Calu3 (cell line): ENCODE results near the gene CBLL1. TPM values are rescaled to one million over a fixed set of nuclear protein-coding genes. Genes with fewer than 3 reads are reported as not detected.

Experiments
- BruUV-seq: library from RNA; stranded (reverse); fragments of 400-500 nt; replicated peaks from 2 replicates; lab custom pipeline; 2021; lab: Mats Ljungman, UMichigan
- CTCF ChIA-PET: fragments of 300-600 bp; sonication (Branson Sonifier 250); formaldehyde crosslinking; loops from one replicate; lab custom pipeline; 2022; ENCODE audit warnings: antibody characterized with exemption; lab: Charles Lee
- DNase-seq: peaks from one replicate; pipeline ENCODE4 v3.0.0; 2022
- H3K27ac Mint-ChIP-seq: one replicate; pipeline ENCODE4 v1.8.0; 2022; ENCODE audit warnings: mixed read lengths; ENCODE audit not compliant: unreplicated experiment
- H3K27me3 Mint-ChIP-seq: one replicate; pipeline ENCODE4 v1.8.0; 2022; ENCODE audit warnings: mixed read lengths; ENCODE audit not compliant: unreplicated experiment
- H3K36me3 Mint-ChIP-seq: one replicate; pipeline ENCODE4 v1.8.0; 2022; ENCODE audit warnings: mild to moderate bottlenecking, moderate library complexity, mixed read lengths; ENCODE audit not compliant: insufficient read depth, unreplicated experiment
- H3K4me1 Mint-ChIP-seq: one replicate; pipeline ENCODE4 v1.8.0; 2022; ENCODE audit warnings: mild to moderate bottlenecking, low read depth, mixed read lengths; ENCODE audit not compliant: unreplicated experiment
- H3K4me3 Mint-ChIP-seq: one replicate; pipeline ENCODE4 v1.8.0; 2022; ENCODE audit warnings: mild to moderate bottlenecking, low read depth, moderate library complexity, mixed read lengths; ENCODE audit not compliant: unreplicated experiment
- H3K9me3 Mint-ChIP-seq: one replicate; pipeline ENCODE4 v1.8.0; 2022; ENCODE audit warnings: low read depth, mixed read lengths; ENCODE audit not compliant: unreplicated experiment
- CTCF ChIP-seq: fragments of 200-600 bp; IDR thresholded peaks from one replicate; pipeline ENCODE4 v1.8.0; 2022; ENCODE audit warnings: antibody characterized with exemption; ENCODE audit not compliant: unreplicated experiment
- intact Hi-C: fragments of 100-400 bp; cut with micrococcal nuclease; formaldehyde crosslinking; loops from one replicate; pipeline ENCODE4 v1.10.0; 2022; ENCODE audit not compliant: unreplicated experiment
- total RNA-seq: library from RNA; stranded (reverse); gene quantifications from 2 replicates; pipeline ENCODE4 v1.2.3, GENCODE V29; 2022

CBLL1 gene
- total RNA-seq, 1 experiment from 2014 or later: 25.3 TPM

DNA sequence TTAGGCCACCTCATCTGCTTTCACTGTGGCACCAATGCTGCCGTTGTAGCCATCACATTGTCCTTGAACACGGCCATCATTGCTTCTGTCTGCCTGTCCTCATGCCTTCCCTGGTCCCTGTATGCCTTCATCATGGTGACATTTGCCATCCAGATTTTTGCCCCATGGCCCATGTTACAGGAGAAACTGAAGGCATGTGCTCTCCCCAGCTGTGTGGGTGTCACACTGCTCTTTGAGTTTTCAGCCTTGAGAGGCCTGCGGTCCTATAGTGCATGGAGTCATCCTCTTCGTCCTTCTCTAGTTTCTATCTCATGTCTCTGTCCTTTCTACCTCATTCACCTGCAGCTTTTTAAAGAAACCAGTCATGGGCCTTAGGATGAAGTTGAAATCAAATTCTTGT is 65.2 kb downstream of the CBLL1 start:
- no peak for DNase-seq

GRCh38 chr7:107810626-107811025 is 66.7 kb downstream of the CBLL1 start:
- no peaks in the 10 kb centered on the region for H3K9me3 Mint-ChIP-seq
- intact Hi-C loops: no loop called here
- no peak for DNase-seq
- BruUV-seq: no TSS peak
- no peak for TF ChIP-seq CTCF
- no peak overlapping the region for H3K4me3 Mint-ChIP-seq
- CTCF ChIA-PET: no interaction called here
- no peaks in the 10 kb centered on the region for H3K4me1 Mint-ChIP-seq
- no peaks in the 10 kb centered on the region for H3K36me3 Mint-ChIP-seq
- no peaks in the 10 kb centered on the region for H3K27me3 Mint-ChIP-seq
- no peak overlapping the region for H3K27ac Mint-ChIP-seq

More for the DNA sequence above, 65.2 kb downstream of the CBLL1 start:
- H3K4me1 Mint-ChIP-seq: no peaks in the 10 kb centered on the region
- intact Hi-C loops: no loop called here
- TF ChIP-seq CTCF: no peak
- no peak overlapping the region for H3K4me3 Mint-ChIP-seq
- CTCF ChIA-PET: no interaction called here
- H3K36me3 Mint-ChIP-seq: no peaks in the 10 kb centered on the region
- H3K27me3 Mint-ChIP-seq: peaks cover 10% of the 10 kb centered on the region
- BruUV-seq: no TSS peak
- no peak overlapping the region for H3K27ac Mint-ChIP-seq
- no peaks in the 10 kb centered on the region for H3K9me3 Mint-ChIP-seq

Other genes with a start within 250 kb of the CBLL1 start
- gene COG5, start 180.2 kb upstream of the CBLL1 start, total RNA-seq: 21.4 and 23.6 TPM in 2 replicates
- gene DUS4L, start 180.2 kb upstream of the CBLL1 start, total RNA-seq: 9.3 and 9.9 TPM in 2 replicates
- gene BCAP29, start 163.9 kb upstream of the CBLL1 start, total RNA-seq: 16.5 and 17.6 TPM in 2 replicates
- gene SLC26A4, start 83.3 kb upstream of the CBLL1 start, total RNA-seq: 0.09 TPM in 1 of 2 replicates, not detected in the other
- gene SLC26A3, start 59.1 kb downstream of the CBLL1 start, total RNA-seq: not detected in 2 replicates
- 56.5 and 58.0 TPM in 2 replicates for gene DLD, start 147.0 kb downstream of the CBLL1 start, total RNA-seq